GM19463 (cell line): Measurements from ENCODE around the gene LARP1B.
"Not testable (repeated sequence)": the region's sequence is repeated elsewhere in the genome, so short reads cannot be mapped to it uniquely, and the experiment has no call there.

Experiments
- ATAC-seq: cut with Tn5 transposase; IDR thresholded peaks from one replicate; pipeline ENCODE4 v1.9.1; 2021; ENCODE audit warnings: mild to moderate bottlenecking, moderate library complexity; ENCODE audit not compliant: unreplicated experiment

Gene LARP1B

DNA sequence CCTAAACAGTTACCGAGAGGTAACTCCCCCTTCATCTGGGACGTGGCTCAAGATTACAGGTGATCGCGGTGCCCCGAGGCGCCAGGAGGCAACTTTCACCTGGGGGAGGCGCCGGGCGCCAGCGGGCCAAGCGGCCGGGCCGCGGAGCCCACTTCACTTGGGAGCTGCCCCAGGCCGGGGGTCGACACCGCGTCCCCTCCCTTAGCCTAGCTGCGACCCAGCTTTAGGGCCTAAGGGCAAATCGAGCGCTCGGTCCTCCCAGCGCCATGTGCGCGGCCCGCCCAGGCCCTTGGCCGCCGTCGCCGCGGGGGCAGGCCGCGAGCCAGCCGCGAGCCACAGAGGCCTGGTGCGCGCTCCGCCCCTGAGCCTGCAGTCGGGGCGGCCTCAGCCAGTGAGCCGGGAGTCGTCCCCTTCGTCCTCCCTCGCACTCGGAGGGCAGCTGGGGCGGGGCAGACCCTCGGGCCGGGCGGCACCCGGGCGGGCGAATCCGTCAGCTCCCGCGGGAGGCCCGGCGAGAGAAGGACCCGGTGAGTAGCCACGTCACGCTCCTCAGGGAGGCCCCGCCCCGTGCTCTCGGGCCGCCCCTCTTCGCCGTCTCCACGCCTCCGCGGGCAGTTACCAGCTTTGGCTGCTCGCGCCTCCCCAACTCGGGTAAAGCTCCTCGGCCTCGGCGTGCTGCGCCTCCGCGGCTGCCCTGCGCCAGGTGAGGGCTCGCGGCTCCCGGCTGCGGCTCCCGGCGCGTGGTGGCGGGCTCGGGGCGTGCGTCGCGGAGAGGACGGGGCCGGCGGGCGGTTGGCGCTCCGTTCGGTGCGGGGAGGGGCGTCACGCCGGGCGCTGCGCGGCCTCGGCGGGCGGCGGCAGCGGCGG lies at the start of gene LARP1B:
Gene LARP1B, plus strand, starts transcription at position 614 of the 867 bp plus-strand sequence. CDS start 13,640 bp downstream, outside the sequence.
- ATAC-seq, result peak; percentile 81

- no peak for ATAC-seq
Measured at GRCh38 chr4:128025319-128025718, 35.8 kb upstream of the LARP1B start.

DNA sequence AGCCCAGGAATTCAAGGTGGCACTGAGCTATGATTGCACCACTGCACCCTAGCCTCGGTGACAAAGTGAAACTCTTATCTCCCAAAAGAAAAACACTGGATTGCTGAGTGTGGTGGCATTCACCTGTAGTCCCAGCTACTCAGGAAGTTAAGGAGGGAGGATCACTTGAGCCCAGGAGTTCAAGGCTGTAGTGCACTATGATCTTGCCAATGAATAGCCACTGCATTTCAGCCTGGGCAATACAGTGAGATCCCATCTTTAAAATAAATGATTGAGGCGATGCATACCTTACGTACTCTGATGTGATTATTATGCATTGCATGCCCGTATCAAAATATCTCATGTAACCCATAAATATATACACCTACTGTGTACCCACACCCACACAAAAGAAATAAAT lies 31.2 kb upstream of the LARP1B start:
- no peak for ATAC-seq

DNA sequence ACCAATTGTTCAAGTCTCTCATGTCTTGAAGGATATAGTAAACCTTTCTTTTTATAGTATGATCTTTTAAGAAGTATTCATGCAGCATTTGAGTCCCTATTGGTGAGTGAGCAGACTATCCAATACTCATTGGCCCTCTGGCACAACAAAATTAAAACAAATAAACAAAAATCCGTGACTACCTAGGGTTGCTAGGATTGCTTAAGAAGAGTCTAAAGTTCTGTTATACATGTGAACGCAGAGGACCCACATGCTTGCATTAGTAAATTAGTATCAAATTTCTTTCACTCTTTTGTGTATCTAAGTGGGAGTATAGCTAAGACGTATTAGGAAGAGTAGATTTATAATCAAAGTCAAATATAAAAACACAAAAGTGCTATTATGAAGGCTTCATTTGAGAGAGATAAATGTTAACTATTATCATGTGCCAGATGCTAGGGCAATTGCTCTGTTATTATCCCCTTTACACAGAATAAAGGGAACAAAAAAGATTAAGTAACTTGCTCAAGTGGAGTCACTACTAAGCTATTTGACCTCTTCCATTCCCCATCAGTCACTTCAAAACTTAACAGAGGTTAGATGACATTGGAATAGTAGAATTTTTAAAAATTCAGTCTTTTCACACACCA lies 29.2 kb upstream of the LARP1B start:
- no peak for ATAC-seq

DNA sequence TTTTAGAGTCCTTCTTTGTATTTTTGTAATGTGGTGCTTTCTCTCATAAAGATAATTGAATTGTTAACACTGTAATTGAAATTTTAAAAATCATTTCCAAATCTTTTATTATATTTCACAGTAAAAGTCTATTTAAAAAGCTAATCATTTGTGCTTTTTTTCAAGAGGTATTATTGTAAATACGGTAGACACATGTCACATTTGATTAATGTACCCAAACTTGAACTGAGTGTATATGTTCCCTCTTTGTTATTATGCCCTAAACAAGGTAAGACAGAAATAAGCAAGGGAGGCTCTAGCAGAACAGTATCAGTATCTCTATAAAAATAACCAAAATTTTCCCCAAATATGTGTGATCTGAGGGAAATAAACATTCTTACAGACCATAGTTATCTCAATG lies 21.5 kb upstream of the LARP1B start:
- no peak for ATAC-seq

- ATAC-seq, result not testable (repeated sequence)
Measured at GRCh38 chr4:128047019-128047418, 14.1 kb upstream of the LARP1B start.

DNA sequence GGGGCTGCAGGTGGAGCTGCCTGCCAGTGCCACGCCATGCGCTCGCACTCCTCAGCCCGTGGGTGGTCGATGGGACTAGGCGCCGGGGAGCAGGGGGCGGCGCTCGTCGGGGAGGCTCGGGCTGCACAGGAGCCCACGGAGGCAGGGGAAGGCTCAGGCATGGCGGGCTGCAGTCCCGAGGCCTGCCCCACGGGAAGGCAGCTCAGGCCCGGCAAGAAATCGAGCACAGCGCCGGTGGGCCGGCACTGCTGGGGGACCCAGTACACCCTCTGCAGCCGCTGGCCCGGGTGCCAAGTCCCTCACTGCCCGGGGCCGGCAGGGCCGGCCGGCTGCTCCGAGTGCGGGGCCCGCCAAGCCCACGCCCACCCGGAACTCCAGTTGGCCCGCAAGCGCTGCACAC lies 13.6 kb upstream of the LARP1B start:
- ATAC-seq, result not testable (repeated sequence)

GRCh38 chr4:128051229-128051628 lies 9.9 kb upstream of the LARP1B start:
- ATAC-seq, result not testable (repeated sequence)

DNA sequence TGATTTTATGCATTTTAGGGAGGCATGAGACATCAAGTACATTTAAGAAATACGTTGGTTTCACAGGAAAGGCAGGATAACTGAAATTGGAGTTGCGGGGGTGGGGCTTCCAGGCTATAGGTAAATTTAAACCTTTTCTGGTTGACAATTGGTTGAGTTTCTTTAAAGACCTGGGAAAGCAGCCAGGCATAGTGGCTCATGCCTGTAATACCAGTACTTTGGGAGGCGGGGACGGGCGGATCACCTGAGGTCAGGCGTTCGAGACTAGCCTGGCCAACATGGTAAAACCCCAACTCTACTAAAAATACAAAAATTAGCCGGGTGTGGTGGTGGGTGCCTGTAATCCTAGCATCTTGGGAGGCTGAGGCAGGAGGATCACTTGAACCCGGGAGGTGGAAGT lies 6.2 kb upstream of the LARP1B start:
- ATAC-seq, result not testable (repeated sequence)

DNA sequence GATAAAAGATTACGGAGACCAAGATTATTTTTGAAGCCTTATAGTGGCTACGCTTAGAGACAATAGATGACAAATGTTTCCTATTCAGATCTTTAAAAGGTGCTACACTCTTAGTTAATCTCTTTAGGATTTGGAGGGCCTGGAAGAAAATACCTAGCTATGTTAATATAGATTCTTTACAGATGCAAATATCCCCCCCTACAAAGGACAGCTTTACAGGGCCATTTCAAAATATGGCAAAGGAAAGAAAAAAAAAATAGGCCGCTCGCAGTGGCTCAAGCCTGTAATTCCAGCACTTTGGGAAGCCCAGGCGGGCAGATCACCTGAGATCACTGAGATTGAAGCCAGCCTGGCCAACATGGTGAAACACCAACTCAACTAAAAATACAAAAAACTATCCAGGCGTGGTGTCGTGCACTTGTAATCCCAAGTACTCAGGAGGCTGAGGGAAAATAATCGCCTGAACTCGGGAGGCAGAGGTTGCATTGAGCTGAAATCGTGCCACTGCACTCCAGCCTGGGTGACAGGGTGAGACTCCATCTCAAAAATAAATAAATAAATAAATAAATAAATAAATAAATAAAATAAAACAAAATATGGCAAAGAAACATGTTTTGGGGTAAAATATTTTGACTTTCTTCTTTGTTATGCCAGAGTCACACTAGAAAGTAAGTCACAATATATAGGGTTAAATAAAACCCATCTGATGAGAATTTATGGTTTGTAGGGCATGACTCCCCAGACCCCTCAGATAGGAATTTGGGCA lies 5.5 kb upstream of the LARP1B start:
- ATAC-seq, result not testable (repeated sequence)

DNA sequence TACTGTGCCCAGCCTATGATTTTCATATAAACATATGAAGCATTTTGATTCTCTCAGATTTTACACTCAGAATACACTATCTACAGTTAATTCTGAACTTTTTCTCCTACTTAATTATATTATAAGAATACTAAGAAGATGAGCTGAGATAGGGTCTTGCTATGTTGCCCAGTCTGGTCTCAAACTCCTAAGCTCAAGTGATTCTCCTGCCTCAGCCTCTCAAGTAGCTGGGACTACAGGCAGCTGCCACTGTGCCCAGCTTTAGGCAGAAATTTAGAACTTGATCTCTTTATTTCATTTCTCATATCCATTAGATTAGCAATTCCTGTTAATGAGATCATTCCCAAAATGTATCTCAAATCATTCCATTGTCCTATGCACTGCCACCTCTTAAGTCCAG lies 4.7 kb upstream of the LARP1B start:
- no peak for ATAC-seq

- no peak for ATAC-seq
Measured at GRCh38 chr4:128060121-128060698, 902 bp upstream of the LARP1B start.

GRCh38 chr4:128061566-128062536 lies 739 bp downstream of the LARP1B start:
- peak; percentile 33 for ATAC-seq

GRCh38 chr4:128066453-128066820 lies 5.3 kb downstream of the LARP1B start:
- not testable (repeated sequence) for ATAC-seq

DNA sequence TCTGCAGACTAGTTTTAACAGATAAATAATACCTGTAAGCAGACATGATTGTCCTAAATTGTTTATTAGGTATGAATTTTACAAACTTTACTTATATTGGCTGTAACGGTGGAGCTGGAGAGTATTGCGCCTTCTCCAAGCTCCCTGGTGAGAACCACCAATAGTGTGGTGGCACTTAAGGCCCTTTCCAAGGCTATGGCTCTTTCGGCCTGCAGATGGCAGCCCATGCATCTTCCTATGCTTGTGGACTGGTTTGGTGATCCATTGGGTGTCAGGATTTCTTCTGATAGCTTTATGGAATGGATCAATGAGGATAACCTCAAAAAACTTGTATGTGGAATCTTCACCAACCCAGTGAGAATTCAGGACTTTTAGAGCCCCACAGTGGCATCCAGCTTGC lies 7.8 kb downstream of the LARP1B start:
- no peak for ATAC-seq

DNA sequence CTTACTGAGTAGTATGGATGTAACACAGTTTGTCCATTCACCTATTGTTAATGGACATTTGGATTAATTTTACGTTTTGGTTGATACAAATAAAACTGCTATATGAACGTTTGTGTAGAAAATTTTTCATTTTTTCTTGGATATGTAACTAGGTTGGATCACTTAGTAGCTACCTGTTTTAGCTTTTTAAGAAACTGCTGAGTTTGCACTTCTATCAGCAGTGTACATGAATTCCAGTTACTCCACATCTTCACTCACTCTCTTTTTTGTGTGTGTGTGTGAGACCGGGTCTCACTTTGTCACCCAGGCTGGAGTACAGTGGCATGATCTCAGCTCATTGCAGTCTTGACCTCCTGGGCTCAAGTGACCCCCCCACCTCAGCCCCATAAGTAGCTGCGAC lies 15.4 kb downstream of the LARP1B start:
- no peak for ATAC-seq

DNA sequence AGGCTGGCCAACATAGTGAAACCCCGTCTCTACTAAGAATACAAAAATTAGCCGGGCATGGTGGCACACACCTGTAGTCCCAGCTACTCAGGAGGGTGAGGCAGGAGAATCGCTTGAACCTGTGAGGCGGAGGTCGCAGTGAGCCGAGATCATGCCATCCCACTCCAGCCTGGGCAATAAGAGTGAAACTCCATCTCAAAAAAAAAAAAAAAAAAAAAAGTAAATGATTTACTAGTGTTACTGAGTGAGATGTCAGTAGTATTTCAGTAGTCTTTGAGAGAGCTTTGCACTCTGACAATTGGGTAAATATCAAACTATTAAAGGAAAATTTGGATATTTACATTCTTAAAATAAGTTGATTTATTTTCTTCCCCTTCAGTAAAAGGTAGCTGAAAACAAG lies 34.2 kb downstream of the LARP1B start:
- not testable (repeated sequence) for ATAC-seq

- no peak for ATAC-seq
Measured at GRCh38 chr4:128107766-128108165, 46.7 kb downstream of the LARP1B start.

- no peak for ATAC-seq
Measured at GRCh38 chr4:128123036-128123435, 61.9 kb downstream of the LARP1B start.

DNA sequence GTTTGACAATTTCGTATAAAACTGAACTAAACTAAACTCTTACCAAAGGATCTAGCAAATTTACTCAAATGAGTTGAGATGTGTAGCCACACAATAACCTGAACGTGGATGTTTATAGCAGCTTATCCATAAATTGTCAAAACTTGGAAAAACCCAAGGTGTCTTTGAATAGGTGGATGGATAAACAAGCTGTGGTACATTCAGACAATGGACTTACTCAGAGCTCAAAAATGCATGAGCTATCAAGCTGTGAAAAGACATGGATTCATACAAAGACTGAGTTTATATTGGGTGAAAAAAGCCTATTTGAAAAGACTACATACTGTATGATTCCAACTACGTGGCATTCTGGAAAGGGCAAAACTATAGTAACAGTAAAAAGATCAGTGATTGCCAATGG lies 69.5 kb downstream of the LARP1B start:
- ATAC-seq, result no peak
